RKO (cell line): ENCODE measurements around the gene CERS5.
"Not testable (repeated sequence)": the region's sequence is repeated elsewhere in the genome, so short reads cannot be mapped to it uniquely, and the experiment has no call there.

ENCODE experiments used
- DNase-seq: peaks from one replicate; pipeline ENCODE4 v3.0.0-alpha.2; 2016; ENCODE audit warnings: low spot score

Gene CERS5

DNA sequence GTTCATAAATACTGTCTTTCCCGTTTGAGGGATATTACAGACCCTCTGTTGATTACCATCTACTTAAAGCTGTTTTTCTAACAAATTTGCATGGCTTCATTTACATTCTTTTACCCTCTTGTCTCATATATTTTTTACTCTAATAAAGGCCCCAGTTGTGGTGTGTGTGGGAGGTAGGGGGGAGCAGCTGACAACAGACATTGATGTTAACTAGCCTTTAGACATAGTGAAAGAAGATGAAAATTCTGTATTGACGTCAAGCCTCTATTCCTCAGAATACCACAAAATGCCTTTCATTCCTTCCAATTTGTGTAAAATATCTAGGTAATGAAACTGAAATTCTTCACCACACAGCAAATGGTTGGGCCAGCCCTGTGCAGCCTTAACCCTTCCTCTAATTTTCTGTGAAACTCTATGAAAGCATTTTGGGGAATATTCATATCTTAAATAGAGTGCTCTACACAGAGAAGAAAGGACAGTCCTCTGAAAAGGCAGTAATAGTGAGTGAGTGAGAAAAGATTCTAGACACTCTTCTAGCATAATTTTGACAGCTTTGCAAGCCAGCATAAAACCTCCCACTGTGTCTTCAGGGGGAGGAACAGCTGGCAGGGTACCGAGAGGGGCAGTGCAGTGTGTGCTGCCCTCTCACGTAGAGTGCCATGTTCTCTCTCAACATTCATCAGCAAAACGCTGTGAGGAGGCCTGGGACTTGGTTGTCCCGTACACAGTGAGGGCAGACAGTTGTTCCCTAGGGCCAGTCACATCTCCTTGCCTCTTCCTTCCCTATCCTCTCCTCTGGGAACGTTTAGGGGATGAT is 20.1 kb upstream of the CERS5 start:
- DNase-seq = no peak

DNA sequence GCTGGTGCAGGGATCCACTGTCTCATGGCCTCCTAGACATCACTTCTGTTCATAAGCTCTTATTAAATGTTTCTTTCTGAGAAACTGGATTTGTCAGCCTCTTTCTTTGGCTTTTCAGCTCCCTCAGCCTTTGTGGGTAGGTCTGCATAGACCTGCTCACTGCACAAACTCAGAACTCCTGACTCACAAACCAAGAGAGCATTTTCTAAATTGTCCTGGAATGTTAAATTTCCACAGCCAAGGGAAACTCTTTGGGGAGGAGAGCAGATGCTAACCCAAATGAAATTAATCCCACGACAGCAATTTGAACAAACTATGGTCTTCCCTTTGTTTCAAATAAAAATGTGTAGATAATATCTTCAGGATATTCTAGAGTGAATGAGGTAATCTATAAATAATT is 19.5 kb upstream of the CERS5 start:
- DNase-seq = no peak

DNA sequence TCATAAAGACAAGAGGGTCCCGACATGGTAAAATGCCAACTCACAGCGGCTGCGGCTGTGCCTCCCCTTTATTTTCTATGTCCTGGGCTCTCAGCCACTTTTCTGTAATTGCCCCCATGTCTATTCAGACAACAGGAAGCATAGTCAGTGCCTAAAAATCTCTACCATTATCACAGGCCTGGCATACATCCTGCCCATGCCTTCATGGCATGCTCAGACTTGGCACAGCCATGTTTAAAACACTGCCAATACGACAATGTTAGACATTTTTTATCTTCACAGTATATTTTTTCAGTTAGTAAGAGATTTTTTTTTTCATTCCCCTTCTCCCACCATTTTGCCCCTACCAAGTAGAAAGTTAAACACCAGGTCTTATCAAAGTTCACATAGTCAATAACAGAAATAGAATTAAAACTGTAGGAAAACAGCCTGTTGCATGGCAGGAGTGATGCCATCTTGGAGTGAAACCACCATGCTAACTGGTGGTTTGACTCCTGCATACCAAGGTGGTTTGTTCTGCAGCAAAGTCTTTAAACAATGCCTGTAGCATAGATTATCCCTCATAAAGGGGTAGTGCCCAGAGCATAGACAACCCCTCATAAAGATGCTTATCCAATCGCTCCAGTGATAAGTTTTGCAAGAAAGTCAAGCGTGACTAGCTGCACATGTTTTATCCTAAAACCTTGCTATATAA is 18.9 kb upstream of the CERS5 start:
- DNase-seq = no peak

DNA sequence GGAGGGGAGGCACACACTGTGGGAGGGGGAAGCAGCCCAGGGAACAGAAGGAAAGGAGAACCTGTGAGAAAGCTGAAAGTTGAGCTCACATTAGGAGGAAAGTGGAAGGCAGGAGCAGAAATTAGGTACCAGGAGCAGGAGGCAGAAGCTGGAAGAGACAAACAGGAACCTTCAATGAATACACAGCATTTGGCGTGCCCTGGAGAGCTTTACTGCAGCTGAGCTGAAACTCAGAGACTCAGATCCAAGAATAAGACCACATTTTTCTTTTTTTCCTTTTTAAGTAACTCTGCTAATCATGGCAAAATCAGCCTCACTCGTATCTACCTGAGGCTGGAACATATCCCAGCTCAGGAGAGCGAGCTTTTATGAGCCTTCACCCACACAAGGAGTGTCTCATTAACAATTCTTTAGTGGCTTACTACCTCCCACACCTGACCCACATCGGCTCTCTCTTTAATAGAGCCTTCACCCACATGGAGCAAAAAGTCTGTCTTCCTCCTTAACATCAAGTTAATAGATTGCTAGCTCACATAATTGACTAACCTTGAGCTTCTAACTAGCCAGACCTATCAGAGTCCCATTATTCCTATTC is 18.2 kb upstream of the CERS5 start:
- DNase-seq = no peak

DNA sequence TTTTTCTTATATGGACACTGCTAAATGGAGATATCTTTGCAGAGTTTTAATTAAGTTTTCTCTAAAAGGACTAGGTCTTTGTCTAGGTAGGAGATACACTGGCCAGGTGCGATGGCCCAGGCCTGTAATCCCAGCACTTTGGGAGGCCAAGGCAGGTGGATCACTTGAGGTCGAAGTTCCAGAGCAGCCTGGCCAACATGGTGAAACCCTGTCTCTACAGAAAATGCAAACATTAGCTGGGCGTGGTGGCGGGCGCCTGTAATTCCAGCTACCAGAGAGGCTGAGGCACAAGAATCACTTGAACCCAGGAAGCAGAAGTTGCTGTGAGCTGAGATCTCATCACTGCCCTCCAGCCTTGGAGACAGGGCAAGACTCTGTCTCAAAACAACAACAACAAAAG is 17.1 kb upstream of the CERS5 start:
- no peak for DNase-seq

DNA sequence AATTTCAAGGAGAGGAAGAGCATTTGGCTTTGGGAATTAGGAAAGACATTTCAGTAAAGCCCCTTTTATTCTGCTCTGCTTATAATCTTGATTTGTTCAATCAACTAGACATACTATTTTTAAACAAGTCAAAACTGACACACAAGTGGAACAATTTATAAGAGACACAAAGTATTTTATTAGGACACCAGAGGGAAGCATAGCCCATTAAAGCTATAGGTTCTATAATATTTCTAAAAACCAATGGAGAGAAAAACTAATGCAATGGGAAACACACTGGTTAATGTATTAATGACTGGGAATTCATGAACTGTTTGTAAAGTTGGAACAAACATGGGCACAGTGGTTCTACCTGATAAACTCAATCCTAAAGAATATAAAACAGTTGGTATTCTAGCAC is 15.3 kb upstream of the CERS5 start:
- no peak for DNase-seq

DNA sequence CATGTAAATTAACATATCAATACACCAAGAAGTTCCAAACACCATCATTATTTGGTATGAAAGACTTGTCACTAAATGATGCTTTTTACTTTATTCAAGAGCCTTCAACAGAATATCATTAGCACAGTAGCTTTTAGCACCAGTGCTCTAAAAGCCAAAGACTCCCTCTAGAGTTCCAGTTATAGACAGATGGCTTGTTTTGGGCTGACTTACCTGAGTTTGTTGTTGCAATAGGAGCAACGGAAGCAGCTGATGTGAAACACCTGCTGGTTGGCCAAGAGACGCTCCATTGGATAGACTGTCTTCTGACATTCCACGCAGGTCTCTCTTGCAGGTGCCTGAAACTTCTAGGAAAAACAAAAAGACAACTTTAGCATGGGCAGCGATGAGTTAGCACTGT is 14.5 kb upstream of the CERS5 start:
- no peak for DNase-seq

DNA sequence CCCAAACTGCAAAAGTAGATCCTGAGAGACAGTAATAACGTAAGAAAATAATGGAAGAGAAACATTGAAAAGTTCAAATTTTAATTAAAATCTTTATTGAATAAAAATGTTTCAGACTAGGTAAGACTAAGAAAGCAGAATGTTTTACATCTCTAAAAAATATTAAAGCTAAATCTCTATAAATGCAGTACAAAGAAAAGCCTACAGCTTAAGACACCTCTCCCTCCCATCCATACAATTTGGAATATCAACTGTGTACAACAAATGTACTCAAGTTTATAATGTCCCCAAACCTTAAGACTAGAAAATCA is 8.5 kb upstream of the CERS5 start:
- no peak for DNase-seq

DNA sequence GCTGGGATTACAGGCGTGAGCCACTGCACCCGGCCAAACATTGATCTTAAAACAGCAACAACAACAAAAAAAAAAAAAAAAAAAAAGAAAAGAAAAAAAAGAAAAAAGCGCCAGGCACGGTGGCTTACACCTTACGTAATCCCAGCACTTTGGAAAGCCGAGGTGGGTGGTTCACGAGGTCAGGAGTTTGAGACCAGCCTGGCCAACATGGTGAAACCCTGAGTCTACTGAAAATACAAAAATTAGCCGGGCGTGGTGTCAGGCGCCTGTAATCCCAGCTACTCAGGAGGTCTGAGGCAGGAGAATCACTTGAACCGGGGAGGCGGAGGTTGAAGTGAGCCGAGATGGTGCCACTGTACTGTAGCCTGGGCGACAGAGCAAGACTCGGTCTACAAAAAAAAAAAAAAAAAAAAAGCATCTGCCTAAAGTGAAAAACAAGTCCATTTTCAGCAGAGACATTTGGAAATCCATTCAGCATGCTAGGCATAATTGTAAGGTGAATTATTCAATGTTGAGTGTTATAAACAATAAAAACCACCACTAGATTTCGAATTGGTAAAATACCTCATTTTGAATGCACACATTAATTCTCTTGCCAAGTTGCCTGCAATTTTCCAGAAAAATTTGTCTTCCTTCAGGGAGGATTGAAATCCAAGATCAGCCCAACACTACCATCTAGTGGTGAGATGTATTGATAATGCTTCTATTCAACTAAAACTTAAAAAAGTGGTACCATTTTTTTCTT is 8.0 kb upstream of the CERS5 start:
- DNase-seq = peak; percentile 77

DNA sequence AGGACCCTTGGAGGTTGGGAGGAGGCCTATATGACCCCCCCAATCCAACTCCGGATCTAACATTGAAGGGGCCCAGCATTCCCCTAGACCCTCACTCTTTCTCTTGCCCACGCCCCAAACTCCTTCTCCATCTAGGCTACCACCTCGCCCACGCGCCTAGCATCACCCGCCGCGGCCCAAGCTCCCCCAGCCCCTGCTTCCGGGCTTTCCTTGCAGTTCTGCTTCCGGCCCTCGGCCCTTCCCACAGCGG is 445 bp downstream of the CERS5 start:
- DNase-seq = peak; percentile 51

DNA sequence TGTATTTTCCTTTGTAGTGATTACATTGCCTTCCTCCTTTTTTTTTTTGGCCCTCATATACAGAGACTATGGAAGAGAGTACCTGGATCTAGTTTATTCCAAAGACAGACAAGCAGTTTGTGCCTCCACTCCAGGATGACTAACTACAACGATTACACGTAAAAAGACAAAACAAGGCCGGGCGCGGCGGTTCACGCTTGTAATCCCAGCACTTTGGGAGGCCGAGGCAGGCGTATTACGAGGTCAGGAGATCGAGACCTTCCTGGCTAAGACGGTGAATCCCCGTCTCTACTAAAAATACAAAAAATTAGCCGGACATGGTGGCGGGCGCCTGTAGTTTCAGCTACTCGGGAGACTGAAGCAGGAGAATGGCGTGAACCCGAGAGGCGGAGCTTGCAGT is 2.2 kb downstream of the CERS5 start:
- DNase-seq = no peak

DNA sequence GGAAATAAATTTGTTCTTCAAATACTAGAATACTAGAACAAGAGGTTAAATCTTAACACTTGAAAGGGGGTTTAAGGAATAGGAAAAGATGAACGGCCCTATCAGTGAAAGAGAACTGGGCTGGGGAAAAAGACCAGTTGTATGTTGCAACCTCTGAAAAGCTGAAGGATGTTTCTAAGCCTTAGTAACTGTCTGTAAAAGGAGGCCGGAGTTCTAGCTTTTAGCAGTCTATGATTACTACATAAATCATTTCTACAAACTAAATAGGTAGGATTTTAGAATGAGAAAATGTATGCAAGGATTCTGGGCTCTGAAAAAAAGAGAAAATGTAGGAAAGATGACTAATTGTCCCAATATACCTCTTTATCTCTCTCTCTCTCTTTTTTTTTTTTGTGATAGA is 4.9 kb downstream of the CERS5 start:
- no peak for DNase-seq

DNA sequence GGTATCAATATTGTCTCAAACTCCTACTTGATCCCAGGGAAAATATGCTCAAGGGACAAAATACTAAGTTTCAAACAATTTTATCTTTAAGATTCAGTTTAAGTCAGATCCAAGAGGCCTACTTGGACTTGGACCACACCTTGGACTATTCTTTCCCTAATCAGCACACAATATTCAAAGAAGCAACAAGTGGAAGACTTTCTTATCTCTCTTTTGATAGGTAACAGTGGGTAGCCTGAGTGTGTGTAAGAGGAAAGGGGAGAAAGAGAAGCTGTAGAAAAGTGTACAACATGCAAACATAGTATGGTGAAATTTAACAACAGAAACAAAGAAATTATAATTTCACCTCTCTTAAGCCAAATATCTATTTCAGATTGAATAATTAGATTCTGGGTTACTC is 6.5 kb downstream of the CERS5 start:
- DNase-seq = no peak

DNA sequence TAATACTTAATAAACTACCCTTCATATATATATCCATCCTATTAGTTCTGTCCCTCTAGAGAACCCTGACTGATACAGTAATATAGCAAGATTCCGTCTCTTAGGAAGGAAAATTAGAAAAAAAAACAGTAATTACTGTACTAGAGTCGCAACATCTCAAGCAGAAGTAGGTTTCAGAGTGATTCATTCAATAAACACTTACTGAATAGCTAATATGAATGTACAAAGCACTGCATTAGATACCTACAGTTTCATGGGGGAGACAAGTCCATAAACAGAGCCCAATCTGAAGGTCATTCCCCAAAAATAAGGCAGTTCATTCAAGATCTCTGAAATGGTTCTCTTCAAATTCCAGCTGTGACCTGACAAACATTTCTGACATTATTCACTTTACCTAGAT is 9.9 kb downstream of the CERS5 start:
- DNase-seq = no peak

DNA sequence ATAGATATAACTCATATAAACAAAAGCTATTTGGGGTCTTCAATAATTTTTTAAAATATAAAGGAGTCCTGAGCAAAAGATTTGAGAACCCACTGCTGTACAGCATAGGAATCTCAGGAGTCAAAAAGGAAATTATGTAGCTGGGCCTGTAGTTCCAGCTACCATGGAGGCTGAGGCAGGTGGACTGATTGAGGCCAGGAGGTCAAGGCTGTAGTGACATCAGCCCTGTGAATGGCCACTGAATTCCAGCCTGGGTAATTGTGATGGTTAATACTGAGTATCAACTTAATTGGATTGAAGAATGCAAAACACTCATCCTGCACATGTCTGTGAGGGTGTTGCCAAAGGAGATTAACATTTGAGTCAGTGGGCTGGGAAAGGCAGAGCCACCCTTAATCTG is 10.5 kb downstream of the CERS5 start:
- no peak for DNase-seq

DNA sequence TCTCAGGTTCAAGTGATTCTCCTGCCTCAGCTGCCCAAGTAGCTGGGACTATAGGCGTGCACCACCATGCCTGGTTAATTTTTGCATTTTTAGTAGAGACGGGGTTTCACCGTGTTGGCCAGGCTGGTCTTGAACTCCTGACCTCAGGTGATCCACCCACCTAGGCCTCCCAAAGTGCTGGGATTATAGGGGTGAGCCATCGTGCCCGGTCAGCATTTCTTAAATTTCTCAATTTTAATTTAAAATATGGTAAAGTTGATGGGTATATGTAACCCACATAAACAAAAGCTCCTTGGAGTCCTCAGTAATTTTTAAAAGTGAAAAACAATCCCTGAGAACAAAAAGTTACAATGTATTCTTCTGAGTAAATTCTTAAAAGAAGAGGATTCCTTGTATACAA is 12.2 kb downstream of the CERS5 start:
- DNase-seq = not testable (repeated sequence)

DNA sequence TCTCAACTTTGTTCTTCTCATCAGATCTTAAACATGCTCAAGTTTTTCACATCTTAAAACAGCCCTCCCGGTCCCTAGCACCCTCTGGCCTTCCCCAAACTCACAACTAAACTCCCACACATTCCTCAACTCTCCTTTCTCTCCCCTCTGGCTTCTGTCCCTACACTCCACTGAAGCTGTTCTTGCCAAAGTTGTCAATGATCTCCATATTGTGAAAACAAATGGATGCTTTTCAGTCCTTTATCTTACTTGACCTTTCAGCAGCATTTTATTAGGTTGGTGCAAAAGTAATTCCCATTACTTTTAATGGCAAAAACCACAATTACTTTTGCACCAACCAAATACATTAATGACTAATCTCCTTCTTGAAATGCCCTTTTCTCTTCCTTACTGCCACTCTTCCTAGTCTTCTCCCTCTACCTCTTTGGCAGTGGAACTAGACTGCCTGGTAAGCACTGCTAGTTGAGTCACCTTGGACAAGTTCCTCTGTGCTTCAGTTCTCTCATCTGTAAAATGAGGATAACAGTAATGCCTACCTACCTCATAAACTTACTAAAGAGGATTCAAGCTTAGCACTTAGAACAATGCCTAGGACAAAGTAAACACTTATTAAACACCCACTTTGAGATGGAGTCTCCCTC is 16.0 kb downstream of the CERS5 start:
- no peak for DNase-seq

DNA sequence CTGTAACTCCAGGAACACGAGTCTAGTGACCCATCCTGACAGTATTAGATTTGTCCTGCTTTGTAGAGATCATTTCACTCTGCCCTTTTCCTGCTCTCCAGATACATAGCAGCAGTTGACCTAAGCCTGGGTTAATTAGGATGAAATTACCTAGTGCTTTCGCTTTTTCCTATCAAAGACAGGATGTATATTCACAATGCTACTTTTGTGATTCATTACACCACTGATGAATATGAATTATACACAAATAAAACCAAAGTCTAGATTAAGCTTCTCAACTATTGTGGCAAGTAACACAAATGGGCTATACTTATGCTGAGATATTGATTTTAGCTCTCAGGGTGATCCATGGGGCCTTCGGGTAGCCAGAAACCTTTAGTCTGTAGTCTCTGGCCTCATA is 17.9 kb downstream of the CERS5 start:
- DNase-seq = no peak

DNA sequence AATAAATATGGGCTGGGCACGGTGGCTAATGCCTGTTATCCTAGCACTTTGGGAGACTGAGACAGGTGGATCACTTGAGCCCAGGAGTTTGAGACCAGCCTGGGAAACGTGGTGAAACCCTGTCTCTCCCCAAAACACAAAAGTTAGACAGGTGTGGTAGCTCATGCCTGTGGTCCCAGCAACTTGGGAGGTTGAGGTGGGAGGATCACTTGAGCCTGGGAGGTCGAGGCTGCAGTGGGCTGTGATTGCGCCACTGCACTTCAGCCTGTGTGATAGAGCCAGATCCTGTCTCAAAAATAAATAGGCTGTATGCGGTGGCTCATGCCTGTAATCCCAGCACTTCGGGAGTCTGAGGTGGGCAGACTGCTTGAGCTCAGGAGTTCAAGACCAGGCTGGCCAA is 19.2 kb downstream of the CERS5 start:
- DNase-seq = not testable (repeated sequence)

DNA sequence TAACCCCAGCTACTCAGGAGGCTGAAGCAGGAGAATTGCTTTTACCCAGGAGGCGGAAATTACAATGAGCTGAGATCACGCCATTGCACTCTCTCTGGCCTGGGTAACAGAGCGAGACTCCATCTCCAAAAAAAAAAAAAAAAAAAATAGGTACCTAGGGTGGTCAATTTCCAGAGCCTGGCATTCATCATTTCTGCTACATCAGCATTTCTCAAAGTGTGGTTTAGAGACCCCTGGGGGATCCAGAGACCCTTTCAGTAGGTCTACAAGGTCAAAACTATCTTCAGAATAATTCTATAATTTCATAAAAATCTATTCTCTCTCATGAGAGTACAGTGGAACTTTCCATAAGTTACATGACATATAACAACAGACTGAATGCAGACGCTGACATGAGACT is 19.9 kb downstream of the CERS5 start:
- DNase-seq = no peak

DNA sequence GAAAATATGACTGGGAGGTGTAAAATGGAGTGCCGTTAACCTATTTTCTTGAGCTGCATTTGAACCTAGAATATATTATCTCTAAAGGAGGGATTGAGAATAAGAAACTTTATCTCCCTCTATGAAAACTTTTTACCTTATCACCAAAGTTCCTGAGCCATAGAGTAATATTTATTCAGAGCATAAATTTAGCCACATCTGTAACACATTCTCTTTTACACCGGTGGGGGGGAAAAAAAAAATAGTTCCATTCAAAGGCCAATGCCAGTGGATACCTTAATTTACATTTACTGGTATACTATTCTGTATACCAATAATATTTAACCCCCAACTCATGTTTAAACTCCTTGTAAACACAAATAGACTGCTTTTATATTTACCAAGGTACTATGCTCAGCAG is 21.7 kb downstream of the CERS5 start:
- no peak for DNase-seq

DNA sequence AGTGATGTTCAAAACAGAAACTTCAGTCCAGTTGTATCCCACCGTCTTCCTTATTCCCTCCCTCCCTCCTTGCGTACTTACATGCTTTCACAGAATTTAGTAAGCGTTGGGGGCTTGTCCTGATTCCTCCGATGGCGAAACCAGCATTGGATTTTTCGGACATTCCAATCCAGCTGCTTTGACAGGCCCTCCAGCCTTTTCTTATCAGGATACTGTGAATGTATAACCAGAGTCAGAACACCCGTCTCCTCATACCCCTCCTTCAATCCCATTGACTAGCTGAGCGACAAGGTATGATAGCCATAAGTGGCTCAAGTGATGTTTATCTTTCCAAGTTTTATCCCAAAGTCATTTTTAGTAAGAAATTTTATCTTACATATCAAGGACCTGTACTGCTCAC is 24.2 kb downstream of the CERS5 start:
- no peak for DNase-seq
